Liver (tissue), 3 donors: ENCODE measurements around the gene NDOR1.

ENCODE experiments used
- ATF3 ChIP-seq: IDR thresholded peaks from 2 replicates; pipeline ENCODE4 v1.6.1; 2016; ENCODE audit warnings: antibody characterized with exemption
- CTCF ChIP-seq: fragments of 150-350 bp; IDR thresholded peaks from 2 replicates; pipeline ENCODE4 v1.5.1; 2017; ENCODE audit warnings: improper control_type of control experiment, low read depth, low read length; ENCODE audit not compliant: missing input control
- EGR1 ChIP-seq, 2 donors: IDR thresholded peaks; 2 replicates each; pipeline ENCODE4 v1.6.1; 2016 to 2018; ENCODE audit warnings: antibody characterized with exemption in 2 of 2, low read depth in 2 of 2
- FOXA1 ChIP-seq: IDR thresholded peaks from 2 replicates; pipeline ENCODE4 v1.6.1; 2016; ENCODE audit warnings: antibody characterized with exemption
- GABPA ChIP-seq, 2 donors: IDR thresholded peaks in 1 of 2; conservative IDR thresholded peaks in 1 of 2; 2 replicates each; pipeline ENCODE4 v1.6.1; 2016; ENCODE audit warnings: antibody characterized with exemption in 2 of 2, mild to moderate bottlenecking in 1 of 2, moderate library complexity in 1 of 2
- HNF4G ChIP-seq: IDR thresholded peaks from 2 replicates; pipeline ENCODE4 v1.6.1; 2016; ENCODE audit warnings: antibody characterized with exemption
- JUND ChIP-seq, 2 donors: IDR thresholded peaks; 2 replicates each; pipeline ENCODE4 v1.6.1; 2016; ENCODE audit warnings: antibody characterized with exemption in 2 of 2
- MAX ChIP-seq: IDR thresholded peaks from 2 replicates; pipeline ENCODE4 v1.6.1; 2016; ENCODE audit warnings: antibody characterized with exemption
- SP1 ChIP-seq: IDR thresholded peaks from 2 replicates; pipeline ENCODE4 v1.6.1; 2018; ENCODE audit warnings: antibody characterized with exemption, mild to moderate bottlenecking
- TAF1 ChIP-seq: conservative IDR thresholded peaks from 2 replicates; pipeline ENCODE4 v1.6.1; 2016; ENCODE audit warnings: antibody characterized with exemption, mild to moderate bottlenecking
- YY1 ChIP-seq: IDR thresholded peaks from 2 replicates; pipeline ENCODE4 v1.6.1; 2016; ENCODE audit warnings: antibody characterized with exemption, mild to moderate bottlenecking
- ZBTB33 ChIP-seq: IDR thresholded peaks from 2 replicates; pipeline ENCODE4 v1.6.1; 2016; ENCODE audit warnings: antibody characterized with exemption
- donor health status: healthy.
- donor health status: healthy.

DNA sequence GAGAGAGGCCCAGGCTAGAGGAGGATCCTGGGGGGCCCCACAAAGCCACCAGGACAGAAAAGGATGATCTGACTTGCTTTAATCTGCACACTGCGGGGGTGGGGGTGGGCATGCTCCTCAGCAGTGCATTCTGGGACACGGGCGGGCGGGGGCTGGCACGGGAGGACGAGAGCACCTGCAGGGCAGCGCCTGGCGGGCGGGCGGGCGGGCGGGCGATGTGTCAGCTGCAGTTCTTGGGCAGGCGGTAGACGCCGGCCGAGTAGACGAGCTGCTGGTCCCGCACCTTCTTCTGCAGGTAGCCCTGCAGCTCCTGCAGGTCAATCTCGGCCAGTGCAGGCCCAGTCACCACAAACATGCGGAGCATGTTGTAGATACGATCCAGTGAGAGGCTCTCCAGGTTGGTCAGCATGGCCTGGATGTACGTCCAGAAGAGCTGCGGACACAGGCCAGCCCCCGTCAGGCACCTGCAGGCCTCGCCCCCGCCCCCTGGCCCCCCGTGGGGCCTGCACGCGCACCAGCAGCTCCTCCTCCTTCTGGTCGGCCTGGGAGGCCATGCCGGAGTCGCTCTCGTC, 30.7 kb upstream of the NDOR1 start:
- TF ChIP-seq HNF4G (no peak), MAX (no peak), SP1 (no peak), ZBTB33 (no peak), CTCF (no peak), EGR1 (IDR thresholded peaks at IDR 0.05; ENCODE audit: low read depth in 2 of 2) (no peak), GABPA (IDR thresholded peaks at IDR 0.05 in 1 of 2, conservative IDR thresholded peaks at IDR 0.05 in 1 of 2) (no peak), TAF1 (no peak), FOXA1 (no peak), ATF3 (no peak), JUND (IDR thresholded peaks at IDR 0.05) (no peak), YY1 (no peak)
